Measurements from ENCODE around the gene MGAT1.
"Not testable (repeated sequence)": the region's sequence is repeated elsewhere in the genome, so short reads cannot be mapped to it uniquely, and the experiment has no call there.

MGAT1 gene

DNA sequence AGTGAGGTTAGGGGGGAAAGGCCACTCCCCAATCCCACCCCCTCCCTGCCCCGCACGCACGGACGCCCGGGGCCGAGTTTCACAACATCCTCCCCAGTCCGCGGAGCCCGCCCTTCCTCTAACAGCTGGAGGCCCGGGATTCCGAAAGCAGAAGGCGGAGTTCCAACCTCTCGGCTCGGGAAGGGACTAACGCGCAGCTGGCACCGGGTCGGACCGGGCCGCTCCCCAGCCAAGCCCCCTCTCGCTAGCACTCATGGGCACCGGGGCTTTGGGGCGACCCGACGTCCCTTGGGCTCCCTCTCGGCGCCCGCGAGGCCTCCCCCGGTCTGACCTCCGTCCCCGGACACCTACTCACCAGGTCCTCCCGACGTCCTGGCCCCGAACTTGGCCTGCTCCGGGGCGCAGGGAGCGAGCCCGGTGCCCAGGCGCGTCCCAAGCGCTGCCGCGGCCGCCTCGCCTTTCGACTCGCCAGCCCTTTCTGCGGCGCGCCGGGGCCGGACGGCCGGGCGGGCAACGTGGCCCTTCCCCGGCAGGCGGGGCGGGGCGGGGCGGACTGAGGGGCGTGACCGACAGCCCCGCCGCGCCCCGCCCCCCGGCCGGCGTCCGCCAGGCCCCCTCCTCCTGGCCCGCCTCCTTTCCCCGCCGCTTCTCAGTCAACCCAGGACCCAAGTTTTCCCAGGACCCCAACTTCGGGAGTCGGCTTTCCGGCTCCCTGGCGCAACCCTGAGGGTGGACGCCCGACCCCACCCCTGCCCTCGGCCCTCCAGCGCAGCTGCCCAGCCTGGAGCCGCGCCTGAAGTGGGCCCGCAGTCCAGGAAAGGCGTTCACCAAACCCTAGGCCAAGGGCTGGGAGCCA is at the start of gene MGAT1:
TSS of gene MGAT1 (minus strand) at position 482 of the 856 bp plus-strand sequence. CDS start 9,835 bp downstream, outside the sequence.
- FAIRE-seq: no peak

DNA sequence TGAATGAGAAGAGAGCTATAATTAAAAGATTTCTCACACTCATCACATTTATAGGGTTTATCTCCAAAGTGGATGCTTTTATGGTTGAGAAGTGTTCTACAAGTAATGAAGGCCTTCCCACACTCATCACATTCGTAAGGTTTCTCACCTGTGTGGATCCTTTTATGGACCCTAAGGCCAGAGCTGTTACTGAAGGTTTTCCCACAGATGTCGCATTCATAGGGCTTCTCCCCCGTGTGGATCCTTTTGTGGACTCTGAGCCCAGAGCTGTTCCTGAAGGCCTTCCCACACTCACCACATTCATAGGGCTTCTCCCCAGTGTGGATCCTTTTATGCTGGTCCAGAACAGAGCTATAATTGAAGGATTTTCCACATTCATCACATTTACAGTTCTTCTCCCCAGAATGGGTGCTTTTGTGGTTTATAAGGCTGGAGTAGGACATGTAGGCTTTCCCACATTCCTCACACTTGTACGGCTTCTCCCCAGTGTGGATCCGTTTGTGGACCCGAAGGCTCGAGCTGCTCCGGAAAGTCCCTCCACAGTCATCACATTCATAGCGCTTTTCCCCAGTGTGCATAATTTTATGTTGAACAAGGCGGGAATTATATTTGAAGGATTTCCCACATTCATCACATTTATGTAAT is 48.0 kb upstream of the MGAT1 start:
- no peak for FAIRE-seq

DNA sequence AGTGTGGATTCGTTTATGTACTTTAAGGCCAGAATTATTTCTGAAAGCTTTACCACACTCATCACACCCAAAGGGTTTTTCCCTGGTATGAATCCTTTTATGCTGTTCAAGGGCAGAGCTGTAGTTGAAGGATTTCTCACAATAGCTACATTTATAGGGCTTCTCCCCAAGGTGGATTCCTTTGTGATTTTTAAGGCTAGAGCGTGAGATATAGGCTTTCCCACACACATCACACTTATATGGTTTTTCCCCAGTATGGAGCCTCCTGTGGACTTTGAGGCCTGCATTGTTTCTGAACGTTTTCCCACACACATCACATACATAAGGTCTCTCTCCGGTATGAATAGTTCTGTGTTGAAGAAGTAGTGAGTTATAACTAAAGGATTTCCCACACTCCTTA is 47.2 kb upstream of the MGAT1 start:
- FAIRE-seq: no peak

DNA sequence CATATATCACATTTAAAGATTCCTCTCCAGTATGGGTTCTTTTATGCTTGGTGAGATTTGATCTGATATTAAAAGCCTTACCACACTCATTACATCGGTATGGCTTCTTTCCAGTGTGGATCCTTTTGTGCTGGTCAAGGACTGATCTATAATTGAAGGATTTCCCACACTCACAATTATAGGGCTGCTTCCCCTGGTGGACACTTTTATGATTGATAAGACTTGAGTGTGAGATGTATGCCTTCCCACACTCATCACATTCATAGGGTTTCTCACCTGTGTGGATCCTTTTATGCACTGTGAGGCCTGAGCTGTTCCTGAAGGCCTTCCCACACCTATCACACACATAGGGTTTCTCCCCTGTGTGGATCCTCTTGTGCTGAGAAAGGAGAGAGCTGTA is 46.3 kb upstream of the MGAT1 start:
- FAIRE-seq: no peak

DNA sequence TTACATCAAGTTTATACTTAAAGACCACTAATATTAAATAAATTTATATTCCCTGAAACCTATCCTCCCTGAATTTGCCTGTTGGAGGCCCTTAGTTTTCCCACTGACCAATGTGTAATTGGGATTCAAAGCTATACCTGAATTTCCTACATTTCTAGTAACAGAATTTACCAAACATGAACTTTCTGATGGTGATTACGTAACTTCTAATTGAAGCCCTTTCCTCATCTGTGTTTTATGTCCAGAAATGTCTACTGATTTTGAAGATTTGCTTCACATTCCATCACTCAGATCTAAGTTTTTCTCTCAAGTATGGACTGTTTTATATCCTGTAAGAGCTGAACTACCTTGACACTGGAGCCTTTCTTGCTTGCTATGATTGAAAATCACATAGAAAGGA is 45.7 kb upstream of the MGAT1 start:
- FAIRE-seq: no peak

DNA sequence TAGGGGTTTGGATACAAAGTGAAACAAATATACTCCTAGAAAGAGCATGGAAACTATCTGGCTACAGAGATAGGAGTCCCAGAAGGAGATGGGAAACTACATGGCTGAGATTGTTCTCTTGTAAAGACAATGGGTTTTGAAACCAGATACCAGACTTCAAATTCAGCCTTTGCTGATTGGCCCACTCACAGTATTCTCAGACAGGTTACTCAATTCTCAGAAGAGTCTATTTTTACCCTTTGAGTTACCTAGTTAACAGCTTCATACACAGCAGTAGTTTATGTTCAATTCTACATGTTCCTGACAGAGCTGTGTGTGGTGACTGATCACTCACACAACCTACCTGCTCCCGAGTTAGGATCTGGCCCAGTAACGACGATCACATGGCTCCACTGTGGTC is 44.4 kb upstream of the MGAT1 start:
- no peak for FAIRE-seq

DNA sequence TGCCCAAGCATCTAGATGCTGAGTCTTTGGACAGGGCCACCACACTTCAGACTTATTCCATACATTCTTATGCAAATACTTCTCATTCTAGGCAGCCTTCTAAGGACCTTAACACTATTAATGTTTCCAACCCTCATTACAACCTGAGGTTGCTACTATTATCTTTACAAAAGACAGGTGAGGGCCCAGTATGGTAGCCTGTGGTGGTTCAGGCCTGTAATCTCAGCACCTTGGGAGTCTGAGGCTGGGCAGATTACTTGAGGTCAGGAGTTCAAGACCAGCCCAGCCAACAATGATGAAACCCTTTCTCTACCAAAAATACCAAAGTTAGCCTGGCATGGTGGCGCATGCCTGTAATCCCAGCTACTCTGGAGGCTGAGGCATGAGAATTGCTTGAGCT is 42.3 kb upstream of the MGAT1 start:
- FAIRE-seq: no peak

DNA sequence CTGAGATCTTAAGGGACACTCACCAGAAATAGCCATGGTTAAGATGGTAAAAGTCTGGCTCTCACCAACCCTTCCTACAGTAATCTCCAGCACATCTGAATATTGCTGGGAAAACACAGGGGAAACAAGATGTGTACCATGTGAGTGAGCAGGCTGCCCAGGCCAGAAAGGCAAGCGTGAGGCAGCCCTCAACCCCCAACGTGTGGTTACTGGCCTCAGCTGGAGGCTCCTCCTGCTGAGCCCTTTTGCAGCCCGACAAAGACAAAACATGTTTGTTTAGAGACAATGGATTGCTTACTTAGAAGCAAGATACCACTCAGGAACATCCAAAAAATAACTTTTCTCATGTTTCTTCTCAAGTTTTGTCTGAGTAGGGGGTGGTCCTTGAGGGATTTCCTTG is 41.8 kb upstream of the MGAT1 start:
- no peak for FAIRE-seq

DNA sequence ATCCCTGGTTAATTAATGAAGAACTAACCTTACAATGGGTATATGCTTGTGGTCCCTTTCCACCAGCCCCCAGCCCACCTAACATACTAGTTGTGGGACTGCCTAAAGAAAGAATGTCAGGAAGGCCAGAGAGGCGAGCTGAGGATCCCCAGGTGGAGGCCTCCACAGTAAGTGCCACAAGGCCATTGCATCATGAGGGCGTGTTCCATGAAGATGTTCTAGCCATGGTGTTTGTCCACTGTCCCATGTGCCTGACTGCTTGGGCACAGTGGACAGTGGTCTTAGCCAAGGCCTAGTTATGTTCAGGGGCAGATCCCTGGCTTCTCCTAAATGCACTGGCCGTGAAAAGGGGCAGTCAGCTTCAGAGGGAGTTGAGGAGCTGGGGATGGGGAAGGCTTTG is 37.3 kb upstream of the MGAT1 start:
- no peak for FAIRE-seq

DNA sequence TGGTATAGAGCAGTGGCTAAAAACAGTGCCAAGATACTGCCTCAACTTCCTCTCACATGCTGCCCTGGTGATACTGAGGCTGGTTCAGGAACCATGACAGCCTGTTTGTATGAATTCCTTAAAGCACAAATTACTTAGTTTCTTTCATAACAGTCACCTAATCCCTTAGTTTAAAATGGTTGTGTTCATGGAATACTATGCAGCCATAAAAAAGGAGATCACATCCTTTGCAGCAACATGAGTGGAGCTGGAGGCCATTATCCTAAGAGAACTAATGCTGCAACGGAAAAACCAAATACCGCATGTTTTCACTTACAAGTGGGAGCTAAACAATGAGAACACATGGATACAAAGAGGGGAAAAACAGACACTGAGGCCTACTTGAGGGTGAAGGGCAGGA is 36.6 kb upstream of the MGAT1 start:
- FAIRE-seq: no peak

DNA sequence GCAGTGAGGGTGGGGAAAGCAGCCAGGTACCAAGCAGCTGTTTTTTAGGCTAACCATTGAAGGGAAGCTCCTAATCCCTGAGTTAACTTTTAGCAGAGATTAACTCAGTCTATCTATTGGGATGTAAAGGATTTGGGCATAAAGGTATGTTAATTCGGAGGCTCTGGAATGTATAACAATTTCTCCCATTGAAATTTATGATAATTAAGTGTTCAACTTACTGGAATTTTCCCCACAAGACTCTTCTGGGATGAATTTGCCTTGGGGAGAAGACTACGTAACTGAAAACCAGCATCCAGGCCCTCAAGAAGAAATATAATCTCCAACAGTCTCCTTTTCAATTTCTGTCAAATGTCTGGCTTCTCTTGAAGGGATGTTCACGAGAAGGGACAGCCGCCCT is 34.9 kb upstream of the MGAT1 start:
- no peak for FAIRE-seq

DNA sequence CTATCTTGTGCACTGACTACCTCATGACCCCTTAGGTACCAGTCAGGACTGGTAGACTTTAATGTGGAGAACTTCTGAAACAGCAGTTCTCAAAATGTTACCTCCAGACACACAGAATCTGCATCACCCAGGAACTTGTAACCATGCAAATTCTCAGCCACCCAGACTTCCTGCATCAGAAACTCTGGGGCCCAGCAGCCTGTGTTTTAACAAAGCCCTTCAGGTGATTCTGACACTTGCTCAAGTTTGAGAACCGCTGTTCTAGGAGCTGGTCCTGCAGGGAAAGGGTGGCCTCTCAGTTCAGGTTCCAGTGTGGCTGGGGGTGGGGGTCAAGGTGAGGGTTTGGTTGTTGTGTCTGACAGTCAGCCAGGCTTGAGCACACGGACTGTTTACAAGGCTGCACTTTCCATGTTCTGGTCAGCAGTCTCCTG is 30.0 kb upstream of the MGAT1 start:
- no peak for FAIRE-seq

DNA sequence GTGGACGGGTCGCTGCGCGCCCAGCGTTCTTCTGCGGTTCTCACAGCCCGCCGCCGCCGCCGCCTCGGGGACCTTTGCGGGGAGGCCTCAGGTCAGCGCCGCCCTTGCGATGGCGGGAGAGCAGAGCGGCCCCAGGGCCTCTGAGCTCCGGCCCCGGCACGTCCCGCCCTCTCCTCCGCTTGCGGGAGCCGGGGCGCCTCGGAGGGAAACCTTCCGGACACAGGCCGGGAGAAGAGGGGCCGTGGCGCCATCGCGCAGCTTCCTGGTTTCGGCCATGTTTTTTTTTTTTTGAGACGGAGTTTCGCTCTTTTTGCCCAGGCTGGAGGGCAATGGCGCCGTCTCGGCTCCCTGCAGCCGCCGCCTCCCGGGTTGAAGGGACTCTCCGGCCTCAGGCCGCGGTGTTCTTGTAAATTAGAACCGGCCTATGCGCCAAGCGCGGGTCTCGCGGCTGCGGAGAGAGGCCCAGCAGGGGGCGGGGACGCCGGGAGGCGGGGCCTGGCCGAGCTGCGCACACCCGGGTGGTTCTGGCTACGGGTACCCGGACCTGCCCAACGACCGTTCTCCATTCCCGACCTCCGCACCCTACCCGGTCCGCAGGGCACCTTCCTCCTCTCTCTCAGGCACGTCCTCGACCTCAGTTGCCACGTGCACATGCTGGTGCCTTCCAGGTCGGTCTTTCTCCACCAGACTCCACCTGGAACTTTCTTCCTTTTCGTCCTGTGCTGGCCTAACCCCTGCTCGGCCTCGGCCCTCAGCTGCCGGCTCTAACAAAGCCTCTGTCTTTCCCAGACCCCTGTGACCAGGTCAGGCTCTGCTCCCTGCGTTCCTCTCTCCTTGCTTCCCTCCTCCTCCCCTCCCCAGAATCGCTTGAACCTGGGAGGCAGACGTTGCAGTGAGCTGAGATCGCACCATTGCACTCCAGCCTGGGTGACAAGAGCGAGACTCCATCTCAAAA is 28.8 kb upstream of the MGAT1 start:
- FAIRE-seq: no peak

DNA sequence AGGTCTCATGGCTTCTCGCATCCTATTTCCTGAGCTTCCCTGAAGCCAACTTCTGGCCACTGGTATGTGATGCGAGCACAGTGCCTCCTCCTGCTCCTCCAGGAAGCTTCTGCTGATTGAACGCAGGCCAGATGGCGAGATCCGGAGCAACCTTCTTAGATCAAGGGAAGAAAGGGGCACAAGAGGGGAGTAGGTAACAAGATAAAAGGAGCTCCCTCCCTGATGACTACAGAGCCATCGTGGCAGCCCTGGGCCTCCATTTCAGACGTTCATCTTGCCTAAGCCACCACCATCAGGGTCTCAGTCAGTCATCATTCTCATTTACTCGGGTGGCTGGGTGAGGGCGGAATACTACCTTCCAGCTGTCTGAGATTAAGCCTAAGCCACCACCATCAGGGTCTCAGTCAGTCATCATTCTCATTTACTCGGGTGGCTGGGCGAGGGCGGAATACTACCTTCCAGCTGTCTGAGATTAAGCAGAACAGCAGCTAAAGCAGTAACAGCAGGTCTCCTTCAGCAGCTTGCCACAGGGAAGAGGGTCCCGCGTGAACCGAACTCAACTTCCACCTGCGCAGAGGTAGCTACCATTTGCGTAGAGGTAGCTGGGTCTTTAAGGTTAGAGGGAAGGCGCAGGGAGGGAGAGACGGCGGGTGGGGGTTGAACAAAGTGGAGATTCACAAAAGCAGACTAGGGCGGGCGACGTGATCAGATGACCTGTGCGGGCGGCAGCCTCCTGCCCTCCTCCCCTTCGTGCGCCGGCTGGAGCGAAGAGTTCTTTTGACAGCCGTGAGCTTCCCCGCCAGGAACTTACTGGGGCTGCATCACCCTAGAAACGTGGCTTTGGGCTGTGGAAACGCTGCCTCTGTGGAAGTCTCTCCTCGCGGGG is 27.9 kb upstream of the MGAT1 start:
- FAIRE-seq: no peak

DNA sequence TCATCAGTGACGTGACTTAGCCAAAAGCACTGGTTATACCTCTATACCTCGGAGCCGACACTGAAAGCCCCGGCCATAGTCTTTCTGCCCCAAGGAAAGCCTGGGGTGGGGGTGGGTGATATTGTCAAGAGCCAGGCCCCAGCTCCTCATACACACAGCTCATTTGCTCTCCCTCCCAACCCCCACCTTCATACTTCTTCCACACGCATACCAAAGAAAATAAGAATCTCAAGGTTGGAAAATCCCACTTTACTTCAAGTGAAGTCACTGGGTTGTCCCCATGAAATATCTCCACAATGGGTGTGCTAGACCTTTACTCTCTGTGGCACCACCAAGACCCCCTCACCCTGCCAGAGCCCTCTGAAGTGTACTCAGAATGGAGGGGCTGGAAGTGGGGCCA is 27.1 kb upstream of the MGAT1 start:
- no peak for FAIRE-seq

DNA sequence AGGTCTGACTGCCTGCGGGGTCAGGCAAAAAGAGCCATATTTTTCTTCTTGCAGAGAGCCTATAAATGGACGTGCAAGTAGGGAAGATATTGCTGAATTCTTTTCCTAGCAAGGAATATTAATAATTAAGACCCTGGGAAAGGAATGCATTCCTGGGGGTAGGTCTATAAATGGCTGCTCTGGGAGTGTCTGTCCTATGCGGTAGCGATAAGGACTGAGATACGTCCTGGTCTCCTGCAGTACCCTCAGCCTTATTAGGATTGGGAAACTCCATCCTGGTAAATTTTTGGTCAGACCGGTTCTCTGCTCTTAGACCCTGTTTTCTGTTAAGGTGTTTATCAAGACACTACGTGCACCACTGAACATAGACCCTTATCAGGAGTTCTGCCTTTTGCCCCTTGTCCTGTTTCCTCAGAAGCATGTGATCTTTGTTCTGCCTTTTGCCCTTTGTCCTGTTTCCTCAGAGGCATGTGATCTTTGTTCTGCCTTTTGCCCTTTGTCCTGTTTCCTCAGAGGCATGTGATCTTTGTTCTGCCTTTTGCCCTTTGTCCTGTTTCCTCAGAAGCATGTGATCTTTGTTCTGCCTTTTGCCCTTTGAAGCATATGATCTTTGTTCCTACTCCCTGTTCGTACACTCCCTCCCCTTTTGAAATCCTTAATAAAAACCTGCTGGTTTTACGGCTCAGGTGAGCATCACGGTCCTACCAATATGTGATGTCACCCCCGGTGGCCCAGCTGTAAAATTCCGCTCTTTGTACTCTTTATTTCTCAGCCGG is 26.3 kb upstream of the MGAT1 start:
- FAIRE-seq: not testable (repeated sequence)

DNA sequence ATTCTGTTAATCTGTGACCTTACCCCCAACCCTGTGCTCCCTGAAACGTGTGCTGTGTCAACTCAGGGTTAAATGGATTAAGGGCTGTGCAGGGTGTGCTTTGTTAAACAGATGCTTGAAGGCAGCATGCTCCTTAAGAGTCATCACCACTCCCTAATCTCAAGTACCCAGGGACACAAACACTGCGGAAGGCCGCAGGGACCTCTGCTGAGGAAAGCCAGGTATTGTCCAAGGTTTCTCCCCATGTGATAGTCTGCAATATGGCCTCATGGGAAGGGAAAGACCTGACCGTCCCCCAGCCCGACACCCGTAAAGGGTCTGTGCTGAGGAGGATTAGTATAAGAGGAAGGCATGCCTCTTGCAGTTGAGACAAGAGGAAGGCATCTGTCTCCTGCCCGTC is 24.8 kb upstream of the MGAT1 start:
- FAIRE-seq: not testable (repeated sequence)

DNA sequence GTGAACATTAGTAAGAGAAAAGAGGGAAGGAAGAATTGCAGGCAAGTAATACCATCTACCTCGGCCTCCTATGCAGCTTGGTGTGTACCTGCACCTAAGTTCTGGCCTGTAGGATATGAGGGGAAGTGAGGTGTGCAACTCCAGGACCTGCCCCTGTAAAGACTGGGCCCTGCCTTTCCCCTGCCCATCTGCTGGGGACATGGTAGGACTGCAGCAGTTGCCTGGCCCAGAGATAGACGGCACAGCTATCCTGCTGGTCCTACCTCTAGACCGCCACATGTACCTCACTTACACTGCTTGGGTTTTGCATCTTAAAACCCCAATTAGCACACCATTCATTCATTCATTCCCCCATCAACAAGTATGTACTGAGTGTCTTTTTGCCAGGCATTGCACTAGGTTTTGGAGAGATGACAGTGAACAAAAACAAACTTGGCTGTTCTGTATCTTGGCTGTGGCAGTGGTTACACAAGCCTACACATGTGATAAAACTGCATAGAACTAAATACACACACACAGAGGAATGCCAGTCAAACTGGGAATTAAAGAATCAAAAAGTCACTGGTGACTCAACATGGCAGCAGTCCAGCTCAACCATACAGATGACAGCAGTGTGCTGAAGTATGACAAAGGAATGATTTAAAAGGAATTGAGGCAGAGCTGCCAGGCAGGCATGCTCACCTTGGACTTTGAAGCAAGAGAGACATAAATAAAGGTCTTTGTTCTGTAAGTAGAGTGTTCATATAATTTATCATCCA is 23.3 kb upstream of the MGAT1 start:
- no peak for FAIRE-seq

DNA sequence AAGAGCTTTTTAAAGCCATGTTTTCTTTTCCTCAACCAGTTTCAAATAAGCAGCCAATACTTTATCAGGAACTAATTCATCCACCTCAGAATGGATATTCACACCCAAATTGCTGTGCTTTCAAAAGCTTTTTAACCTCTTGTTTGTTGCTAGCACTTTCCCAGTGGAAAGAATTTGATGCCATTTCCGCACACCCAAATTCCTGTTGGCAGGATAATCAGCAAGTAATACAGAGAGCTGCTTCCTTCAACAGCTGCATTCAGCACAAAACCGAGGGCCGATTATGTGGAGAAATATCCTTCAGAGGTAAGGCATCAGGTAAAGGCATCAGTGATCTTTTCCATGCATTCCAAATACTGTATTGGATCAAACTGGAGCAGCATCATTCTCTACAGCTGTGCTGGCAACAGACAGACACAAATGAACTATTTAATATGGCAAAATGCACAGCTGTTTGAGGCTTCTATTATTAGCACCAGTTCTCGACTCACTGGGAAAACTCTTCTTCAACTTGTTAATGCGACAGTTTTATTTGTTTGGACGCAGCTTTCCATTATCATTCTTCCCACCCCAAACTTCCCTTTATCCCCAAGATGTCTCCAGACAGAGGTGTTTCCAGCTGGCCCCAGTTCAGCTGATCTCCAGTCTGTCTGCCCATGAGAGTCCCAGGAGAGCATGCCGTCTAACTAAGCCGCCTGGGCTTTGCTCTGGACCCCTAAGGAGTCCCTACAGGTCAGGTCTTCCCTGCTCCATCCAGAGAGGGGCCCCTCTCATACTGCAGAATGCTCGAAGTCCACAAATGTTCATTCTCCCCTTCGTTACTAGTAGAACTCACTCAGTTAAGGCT is 22.2 kb upstream of the MGAT1 start:
- no peak for FAIRE-seq
